ENCODE measurements around the gene RAB3GAP2.
"Not testable (repeated sequence)": the region's sequence is repeated elsewhere in the genome, so short reads cannot be mapped to it uniquely, and the experiment has no call there.

The RAB3GAP2 gene

GRCh38 chr1:220198186-220199005, 73.9 kb downstream of the RAB3GAP2 start:
- DNase-seq, result no peak

- DNase-seq, result no peak
These were observed 76.6 kb downstream of the RAB3GAP2 start for GRCh38 chr1:220195701-220196100.

DNA sequence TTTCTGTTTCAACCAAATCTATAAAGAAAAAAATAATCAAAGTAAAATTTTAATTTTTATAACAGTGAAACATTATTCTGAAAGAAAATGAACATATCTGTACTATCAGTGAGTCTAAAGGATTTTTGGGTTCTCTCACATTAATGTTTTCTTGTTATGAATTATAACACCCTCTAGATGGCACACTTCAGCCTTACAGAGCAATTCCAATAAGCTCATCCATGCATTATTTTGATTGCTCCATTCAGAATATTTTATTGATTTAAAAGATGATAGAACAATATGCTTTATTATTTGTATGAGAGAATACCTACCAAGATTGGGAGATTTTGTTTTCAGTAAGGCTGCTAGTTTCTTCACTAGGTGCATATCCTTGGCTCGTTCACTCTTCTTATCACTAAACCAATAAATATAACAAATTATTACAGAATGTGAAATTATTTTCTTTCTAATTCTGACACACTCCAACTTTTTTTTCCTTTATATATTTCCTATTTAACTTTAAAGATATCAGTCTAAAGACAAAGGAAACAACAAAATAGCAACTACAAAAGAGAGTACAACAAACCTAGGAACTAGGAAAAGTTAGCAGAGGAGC, 82.4 kb downstream of the RAB3GAP2 start:
- no peak for DNase-seq

DNA sequence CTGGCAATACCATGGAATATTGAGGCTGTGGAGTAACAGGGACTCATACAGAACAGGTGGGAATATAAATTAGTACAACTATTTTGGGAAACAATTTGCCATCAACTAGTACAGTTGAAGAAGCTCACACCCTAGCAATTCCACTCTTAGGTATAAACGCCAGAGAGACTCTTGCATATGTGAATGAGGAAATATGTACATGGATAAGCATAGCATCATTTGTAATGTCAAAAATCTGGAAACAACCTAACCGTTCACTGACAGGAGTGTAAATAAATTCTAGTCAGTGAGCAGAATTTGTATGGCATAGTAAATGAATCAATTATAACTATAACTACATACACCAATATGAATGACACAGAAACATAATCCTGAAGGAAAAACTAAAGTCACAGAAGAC, 83.7 kb downstream of the RAB3GAP2 start:
- DNase-seq, result no peak

DNA sequence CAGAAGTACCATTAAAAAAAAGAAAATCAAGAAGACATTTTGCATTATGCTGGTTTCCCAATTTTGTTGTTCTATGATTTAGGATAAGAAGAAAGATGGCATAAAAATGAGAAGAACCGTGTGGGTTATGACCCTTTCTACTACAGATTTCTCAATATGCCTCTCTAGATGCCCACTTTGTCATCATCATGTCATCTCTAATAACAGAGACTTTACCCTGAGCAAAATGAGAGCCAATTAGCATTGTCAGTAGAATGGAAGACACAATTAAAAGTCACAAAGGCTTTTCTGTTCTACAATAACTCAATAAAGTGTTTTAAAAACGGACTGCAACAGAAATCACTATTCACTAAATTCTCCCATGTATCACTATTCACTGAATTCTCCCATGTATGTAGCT, 85.5 kb downstream of the RAB3GAP2 start:
- DNase-seq, result no peak

GRCh38 chr1:220184506-220184905, 87.7 kb downstream of the RAB3GAP2 start:
- DNase-seq, result no peak

GRCh38 chr1:220182656-220183055, 89.6 kb downstream of the RAB3GAP2 start:
- no peak for DNase-seq

GRCh38 chr1:220182111-220182510, 90.1 kb downstream of the RAB3GAP2 start:
- no peak for DNase-seq

- DNase-seq, result no peak
These were observed 95.7 kb downstream of the RAB3GAP2 start for GRCh38 chr1:220176540-220176939.

- DNase-seq, result no peak
These were observed 101.3 kb downstream of the RAB3GAP2 start for GRCh38 chr1:220170836-220171526.

DNA sequence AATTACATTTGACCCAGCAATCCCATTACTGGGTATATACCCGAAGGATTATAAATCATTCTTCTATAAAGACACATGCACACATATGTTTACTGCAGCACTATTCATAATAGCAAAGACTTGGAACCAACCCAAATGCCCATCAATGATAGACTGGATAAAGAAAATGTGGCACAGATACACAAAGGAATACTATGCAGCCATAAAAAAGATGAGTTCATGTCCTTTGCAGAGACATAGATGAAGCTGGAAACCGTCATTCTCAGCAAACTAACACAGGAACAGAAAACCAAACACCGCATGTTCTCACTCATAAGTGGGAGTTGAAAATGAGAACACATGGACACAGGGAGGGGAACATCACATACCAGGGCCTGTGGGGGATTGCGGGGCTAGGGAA, 102.4 kb downstream of the RAB3GAP2 start:
- not testable (repeated sequence) for DNase-seq

- no peak for DNase-seq
These were observed 105.4 kb downstream of the RAB3GAP2 start for GRCh38 chr1:220166853-220167252.

GRCh38 chr1:220164517-220164916, 107.7 kb downstream of the RAB3GAP2 start:
- no peak for DNase-seq

DNA sequence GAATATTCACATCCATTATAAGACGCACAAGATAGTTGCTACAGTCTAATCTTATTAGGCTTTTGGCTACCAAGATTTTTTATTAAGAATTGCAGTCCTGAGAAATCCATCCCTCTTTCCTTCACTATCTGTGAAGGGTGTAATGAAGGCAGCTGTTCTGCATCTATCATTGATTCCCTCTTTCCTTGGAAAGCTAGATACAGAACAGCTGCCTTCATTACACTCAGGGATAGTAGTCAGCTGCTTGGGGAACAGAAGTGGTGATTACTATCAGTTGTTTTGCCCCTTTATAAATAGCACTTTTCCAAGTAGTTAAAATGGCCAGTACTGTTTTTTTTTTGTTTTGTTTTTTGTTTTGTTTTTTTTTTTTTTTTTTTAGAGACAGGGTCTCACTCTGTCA, 108.1 kb downstream of the RAB3GAP2 start:
- no peak for DNase-seq

DNA sequence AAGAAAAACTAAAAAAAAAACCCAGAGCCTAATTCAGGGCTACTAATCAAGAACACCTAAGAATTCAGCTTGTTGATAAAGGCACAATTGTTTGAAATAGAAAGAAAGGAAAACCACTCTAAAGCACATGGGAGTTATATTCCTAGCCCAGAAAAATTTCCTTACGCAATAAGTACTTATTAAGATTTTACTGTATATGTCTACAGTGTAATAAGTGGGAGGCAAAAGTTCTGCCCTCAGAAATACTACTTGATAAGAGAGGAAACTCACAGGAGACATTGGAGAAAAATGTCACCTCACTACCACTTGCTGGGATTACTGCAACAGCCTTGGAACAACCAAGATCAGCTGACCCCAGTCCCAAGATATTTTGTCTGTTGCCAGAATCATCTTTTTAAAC, 112.2 kb downstream of the RAB3GAP2 start:
- DNase-seq, result no peak

- no peak for DNase-seq
These were observed 113.2 kb downstream of the RAB3GAP2 start for GRCh38 chr1:220159041-220159440.

DNA sequence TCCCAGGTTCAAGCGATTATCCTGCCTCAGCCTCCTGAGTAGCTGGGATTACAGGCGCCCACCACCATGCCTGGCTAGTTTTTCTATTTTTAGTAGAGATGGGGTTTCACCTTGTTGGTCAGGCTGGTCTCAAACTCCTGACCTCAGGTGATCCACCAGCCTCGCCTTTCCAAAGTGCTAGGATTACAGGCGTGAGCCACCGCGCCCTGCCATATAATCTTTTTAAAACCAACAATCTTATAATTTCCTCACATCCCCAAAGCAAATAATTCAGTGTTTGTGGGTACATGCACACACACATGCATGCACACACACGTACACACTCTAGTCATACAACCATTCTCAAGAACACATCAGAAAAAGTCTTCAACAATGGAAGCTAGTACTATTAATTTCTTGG, 113.7 kb downstream of the RAB3GAP2 start:
- not testable (repeated sequence) for DNase-seq

DNA sequence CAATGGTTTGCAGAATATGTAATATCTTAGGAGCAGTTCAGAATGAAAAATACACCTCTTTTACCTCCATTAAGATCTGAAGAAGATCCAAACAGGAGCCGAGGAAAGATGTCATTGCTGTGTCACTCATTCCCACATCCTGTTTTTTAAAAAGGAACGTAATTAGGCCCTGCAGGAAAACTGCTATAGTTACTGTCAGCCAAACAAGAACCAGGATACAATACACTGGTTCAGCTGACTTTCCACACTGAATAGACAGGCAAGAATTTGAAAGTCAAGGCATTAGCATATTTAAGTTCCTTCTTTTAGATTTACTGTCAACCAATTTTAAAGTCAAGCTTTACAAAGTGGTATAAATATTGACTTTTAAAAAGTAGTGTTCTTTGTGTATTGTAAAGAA, 114.5 kb downstream of the RAB3GAP2 start:
- DNase-seq, result no peak

DNA sequence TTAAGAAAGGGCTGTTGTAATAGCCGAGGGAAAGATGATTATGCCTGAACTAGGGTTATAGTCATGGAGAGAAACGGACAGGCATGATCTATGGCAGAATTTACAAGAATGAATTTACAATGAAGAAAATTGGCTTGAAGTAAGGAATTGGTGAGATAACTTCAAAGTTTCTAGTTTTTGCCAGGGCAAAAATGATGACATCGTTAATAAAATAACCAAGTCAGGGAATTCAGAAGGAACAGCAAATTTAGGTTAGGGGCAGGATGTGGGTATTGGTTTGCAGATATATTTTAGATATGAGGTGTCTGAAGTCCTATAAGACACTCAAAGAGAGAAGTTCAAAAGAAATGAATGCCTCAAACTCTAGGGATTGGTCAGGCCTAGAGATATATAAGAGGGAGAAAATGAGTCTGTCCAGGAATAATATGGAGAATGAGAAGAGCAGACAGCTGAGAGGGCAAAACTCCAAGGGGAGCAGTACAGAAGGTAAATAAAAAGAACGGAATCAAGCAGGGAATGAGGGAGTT, 115.6 kb downstream of the RAB3GAP2 start:
- no peak for DNase-seq

GRCh38 chr1:220153147-220153546, 119.1 kb downstream of the RAB3GAP2 start:
- DNase-seq, result no peak

- DNase-seq, result no peak
These were observed 120.8 kb downstream of the RAB3GAP2 start for GRCh38 chr1:220151454-220151853.

GRCh38 chr1:220149742-220150141, 122.5 kb downstream of the RAB3GAP2 start:
- no peak for DNase-seq

DNA sequence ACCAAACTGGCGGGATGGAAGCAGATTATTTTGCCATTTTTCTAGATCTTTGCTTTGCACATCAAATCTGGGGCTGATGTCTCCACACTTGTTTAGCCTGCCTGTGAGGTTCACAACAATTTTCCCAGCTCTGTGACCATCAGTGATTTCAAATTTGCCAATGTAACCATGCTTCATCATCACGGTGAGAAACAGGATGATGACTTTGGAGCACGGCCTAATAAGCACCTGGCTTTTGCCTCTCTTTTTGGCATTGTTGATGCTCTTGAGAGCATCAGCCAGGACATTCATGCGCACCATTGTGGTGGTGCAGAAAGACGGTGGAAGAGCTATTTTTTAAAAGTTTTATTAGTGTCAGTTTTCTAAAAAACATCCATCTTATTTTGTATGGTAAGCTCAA, 128.2 kb downstream of the RAB3GAP2 start:
- no peak for DNase-seq

DNA sequence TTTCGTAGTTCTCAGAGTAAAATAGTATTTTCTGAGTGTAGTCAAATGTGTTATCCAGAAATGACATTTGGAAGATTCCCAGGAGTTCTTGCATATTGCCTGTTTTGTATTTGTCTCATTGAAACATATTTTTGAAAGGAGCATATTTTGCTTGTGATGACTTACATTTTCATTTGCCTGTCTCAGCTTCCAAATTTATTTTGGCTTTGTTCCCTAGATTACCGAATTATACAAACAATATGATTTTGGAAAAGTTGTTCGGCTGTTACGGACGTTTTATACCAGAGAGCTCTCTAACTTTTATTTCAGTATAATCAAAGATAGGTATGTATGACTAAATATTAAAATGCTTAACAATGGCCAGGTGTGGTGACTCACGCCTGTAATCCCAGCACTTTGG, 132.3 kb downstream of the RAB3GAP2 start:
- DNase-seq, result no peak
